IPS-20b (cell line): ENCODE measurements around the gene RAB13.
"Not testable (repeated sequence)": the region's sequence is repeated elsewhere in the genome, so short reads cannot be mapped to it uniquely, and the experiment has no call there.

Source experiments
- H3K27ac ChIP-seq: one replicate; pipeline ENCODE4 v1.5.1; 2013; ENCODE audit warnings: low read length
- H3K27me3 ChIP-seq: 2 replicates; pipeline ENCODE4 v1.6.1; 2013; ENCODE audit warnings: mild to moderate bottlenecking, low read length, inconsistent platforms; ENCODE audit not compliant: insufficient read depth
- H3K36me3 ChIP-seq: 2 replicates; pipeline ENCODE4 v1.6.1; 2013; ENCODE audit warnings: low read depth, mild to moderate bottlenecking, inconsistent platforms, low read length, moderate library complexity; ENCODE audit not compliant: insufficient read depth
- H3K4me1 ChIP-seq: 2 replicates; pipeline ENCODE4 v1.6.1; 2013; ENCODE audit warnings: mild to moderate bottlenecking, control low read depth, inconsistent platforms, low read length, moderate library complexity; ENCODE audit not compliant: insufficient read depth
- H3K4me3 ChIP-seq: 2 replicates; pipeline ENCODE4 v1.5.1; 2013; ENCODE audit warnings: mild to moderate bottlenecking, low read length, inconsistent platforms
- H3K9ac ChIP-seq: 2 replicates; pipeline ENCODE4 v1.6.1; 2013; ENCODE audit warnings: low read depth, mild to moderate bottlenecking, inconsistent platforms, low read length, moderate library complexity
- H3K9me3 ChIP-seq: 2 replicates; pipeline ENCODE4 v1.6.1; 2013; ENCODE audit warnings: mild to moderate bottlenecking, low read depth, low read length, inconsistent platforms; ENCODE audit not compliant: insufficient read depth

Gene RAB13

GRCh38 chr1:153991806-153992205, 5.7 kb upstream of the RAB13 start:
- Histone ChIP-seq H3K27me3 (no peaks in the 10 kb centered on the region), H3K4me1 (peaks cover 4% of the 10 kb centered on the region; the same call in 1 of the 2 replicates), H3K9ac (peak overlapping the region; percentile 98), H3K4me3 (peak overlapping the region; percentile 82), H3K27ac (no peak overlapping the region), H3K36me3 (peaks cover 48% of the 10 kb centered on the region), H3K9me3 (no peaks in the 10 kb centered on the region)

DNA sequence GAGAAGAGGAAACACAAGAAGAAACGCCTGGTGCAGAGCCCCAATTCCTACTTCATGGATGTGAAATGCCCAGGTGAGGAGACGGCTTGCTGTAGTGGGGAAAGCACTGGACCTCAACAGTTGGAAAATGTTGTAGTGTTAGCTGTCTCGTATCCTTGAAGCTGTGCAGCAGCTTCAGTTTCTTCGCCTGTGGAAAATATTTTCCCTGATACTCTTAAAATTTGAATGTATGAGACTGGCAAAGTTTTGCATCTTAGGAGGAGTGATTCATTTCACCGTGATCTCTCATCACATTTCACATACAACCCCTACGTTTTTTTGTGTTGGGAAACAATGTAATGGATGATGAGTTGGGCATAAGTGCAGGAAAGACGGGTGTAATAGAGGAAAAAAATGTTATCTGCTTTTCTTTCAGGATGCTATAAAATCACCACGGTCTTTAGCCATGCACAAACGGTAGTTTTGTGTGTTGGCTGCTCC, 5.1 kb upstream of the RAB13 start:
- peak overlapping the region; percentile 92 for H3K27ac ChIP-seq
- H3K27me3 ChIP-seq = no peaks in the 10 kb centered on the region
- H3K36me3 ChIP-seq = peaks cover 48% of the 10 kb centered on the region

GRCh38 chr1:153990468-153991150, 4.5 kb upstream of the RAB13 start, which contains the start of gene RPS27:
Gene RPS27 (plus strand): TSS chr1:153990762. CDS start chr1:153990797, 35 bp downstream.
- H3K4me1 ChIP-seq = peaks cover 4% of the 10 kb centered on the region; the same call in 1 of the 2 replicates
- H3K27ac ChIP-seq = peak within 1 kb of the TSS; percentile 92
- H3K36me3 ChIP-seq = peaks cover 46% of the 10 kb centered on the region
- H3K9me3 ChIP-seq = no peaks in the 10 kb centered on the region
- H3K9ac ChIP-seq = peak within 1 kb of the TSS; percentile 98
- no peaks in the 10 kb centered on the region for H3K27me3 ChIP-seq
- H3K4me3 ChIP-seq = peak within 1 kb of the TSS; percentile 82

More for the DNA sequence above, 5.1 kb upstream of the RAB13 start:
- Histone ChIP-seq H3K4me3 (peak overlapping the region; percentile 82), H3K4me1 (peaks cover 4% of the 10 kb centered on the region; the same call in 1 of the 2 replicates), H3K9me3 (no peaks in the 10 kb centered on the region), H3K9ac (peak overlapping the region; percentile 98)

DNA sequence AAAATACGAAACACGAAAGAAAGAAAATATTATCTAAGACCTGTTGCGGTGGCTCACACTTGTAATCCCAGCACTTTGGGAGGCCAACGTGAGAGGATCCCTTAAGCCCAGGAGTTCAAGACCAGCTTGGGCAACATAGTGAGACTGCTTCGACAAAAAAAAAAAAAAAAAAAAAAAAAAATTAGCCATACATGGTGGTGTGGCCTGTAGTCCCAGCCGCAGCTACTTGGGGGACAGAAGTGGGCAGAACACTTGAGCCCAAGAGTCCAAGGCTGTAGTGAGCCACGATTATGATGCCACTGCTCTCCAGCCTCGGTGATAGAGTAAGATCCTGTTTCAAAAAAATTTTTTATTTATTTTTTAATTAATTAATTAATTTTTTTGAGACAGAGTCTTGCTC, 1.5 kb upstream of the RAB13 start:
- H3K27ac ChIP-seq = no peak overlapping the region
- H3K27me3 ChIP-seq = no peaks in the 10 kb centered on the region
- no peaks in the 10 kb centered on the region for H3K9me3 ChIP-seq
- peaks cover 13% of the 10 kb centered on the region for H3K4me1 ChIP-seq
- no peak overlapping the region for H3K4me3 ChIP-seq
- no peak overlapping the region for H3K9ac ChIP-seq
- H3K36me3 ChIP-seq = peaks cover 37% of the 10 kb centered on the region

DNA sequence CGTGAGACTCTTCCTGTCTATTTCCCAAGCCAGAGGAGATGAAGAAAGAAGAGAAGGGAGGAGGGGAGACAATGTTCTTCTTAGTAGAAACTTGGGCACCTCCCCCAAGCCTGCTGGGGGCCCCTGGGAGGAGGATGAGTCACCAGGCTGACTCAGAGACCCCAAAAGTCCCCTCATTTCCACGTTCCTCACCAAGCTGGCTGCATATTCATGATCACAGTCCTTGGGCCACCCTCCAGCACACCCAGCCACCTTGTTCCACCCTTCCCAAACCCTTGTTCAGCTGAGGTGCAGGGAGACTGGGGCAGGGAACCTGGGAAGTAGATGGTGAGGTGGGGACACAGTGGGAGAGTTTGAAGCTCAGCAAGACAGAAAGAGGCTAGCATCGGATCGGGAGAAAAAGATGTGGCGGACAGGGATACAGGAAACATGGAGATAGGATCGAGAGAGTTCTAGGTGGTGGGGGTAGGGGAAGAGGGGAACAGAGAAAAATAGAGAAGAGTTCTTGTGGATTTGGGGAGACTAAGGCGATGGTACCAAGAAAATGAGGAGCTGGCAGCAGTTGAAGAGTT, 712 bp downstream of the RAB13 start:
- Histone ChIP-seq H3K27me3 (no peaks in the 10 kb centered on the region), H3K27ac (peak overlapping the region; percentile 58), H3K9me3 (no peaks in the 10 kb centered on the region), H3K9ac (peak overlapping the region; percentile 84), H3K4me3 (peak overlapping the region; percentile 79), H3K36me3 (peaks cover 39% of the 10 kb centered on the region), H3K4me1 (peaks cover 9% of the 10 kb centered on the region)

GRCh38 chr1:153984123-153984894, 1.8 kb downstream of the RAB13 start:
- H3K36me3 ChIP-seq = peaks cover 40% of the 10 kb centered on the region
- H3K4me1 ChIP-seq = peaks cover 9% of the 10 kb centered on the region
- no peaks in the 10 kb centered on the region for H3K27me3 ChIP-seq
- H3K9ac ChIP-seq = peak overlapping the region; percentile 84; the same call in 1 of the 2 replicates
- no peak overlapping the region for H3K27ac ChIP-seq
- no peaks in the 10 kb centered on the region for H3K9me3 ChIP-seq
- peak overlapping the region; percentile 79 for H3K4me3 ChIP-seq

DNA sequence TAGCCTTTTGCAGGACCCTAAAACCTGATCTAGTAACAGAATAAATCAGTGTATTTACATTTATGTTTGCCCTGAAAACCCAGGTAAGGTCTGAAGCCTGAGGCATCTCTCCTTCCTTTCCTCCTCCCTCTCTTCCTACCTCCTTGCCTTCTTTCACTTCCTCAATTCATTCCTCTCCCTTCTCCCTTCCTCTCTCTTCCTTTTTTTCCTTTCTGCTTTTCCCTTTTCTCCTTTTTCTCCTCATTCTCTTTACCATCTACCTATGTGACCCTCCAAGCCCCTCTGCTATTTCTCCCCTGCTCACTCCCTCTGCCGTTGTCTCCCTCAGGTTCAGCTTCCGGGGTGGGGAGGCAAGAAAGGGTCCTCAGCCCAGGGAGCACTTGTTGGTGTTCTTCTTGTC, 4.4 kb downstream of the RAB13 start:
- H3K27ac ChIP-seq, H3K9me3 ChIP-seq, H3K4me3 ChIP-seq, H3K4me1 ChIP-seq, H3K9ac ChIP-seq, H3K27me3 ChIP-seq: not testable (repeated sequence)
- peaks cover 48% of the 10 kb centered on the region for H3K36me3 ChIP-seq

DNA sequence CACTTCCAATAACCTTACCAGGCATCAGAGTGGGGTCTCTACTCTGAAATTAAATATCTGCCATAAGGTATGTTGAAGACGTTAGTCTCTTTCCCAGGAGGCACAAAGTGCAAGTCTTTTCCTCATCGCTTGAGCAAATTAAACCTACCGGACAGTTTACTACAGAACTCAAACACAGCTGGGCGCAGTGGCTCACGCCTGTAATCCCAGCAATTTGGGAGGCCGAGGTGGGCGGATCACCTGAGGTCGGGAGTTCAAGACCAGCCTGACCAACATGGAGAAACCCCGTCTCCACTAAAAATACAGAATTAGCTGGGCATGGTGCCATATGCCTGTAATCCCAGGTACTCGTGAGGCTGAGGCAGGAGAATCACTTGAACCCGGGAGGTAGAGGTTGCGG, 7.0 kb downstream of the RAB13 start:
- not testable (repeated sequence) for H3K9me3 ChIP-seq, H3K27ac ChIP-seq, H3K4me1 ChIP-seq, H3K9ac ChIP-seq, H3K27me3 ChIP-seq, H3K4me3 ChIP-seq
- H3K36me3 ChIP-seq = peaks cover 59% of the 10 kb centered on the region

DNA sequence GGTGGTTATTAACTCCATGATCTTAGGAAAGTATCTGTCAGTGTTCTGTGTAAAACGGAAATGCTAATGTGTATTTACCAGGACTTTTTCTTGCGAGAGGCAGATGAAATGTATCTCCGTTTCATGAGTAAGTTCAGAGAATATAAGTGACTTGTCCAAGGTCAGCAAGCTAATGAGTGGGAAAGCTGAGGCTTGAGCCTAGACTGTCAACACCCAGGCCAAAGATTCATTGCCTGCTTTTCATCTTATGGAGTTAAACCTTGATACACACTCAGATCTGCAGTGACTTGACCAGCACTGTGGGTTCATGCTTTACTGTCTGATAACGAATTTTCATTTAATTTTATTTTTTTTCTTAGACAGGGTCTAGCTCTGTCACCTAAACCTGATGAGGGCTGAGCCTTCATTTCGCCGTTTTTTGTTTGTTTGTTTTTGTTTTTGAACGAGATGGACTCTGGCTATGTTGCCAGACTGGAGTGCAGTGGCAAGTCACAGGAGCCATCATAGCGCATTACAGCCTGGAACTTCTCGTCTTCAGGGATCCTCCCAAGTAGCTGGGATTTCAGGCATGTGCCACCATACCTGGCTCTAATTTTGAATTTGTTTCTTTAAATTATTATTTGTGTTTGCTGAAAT, 7.7 kb downstream of the RAB13 start:
- peak overlapping the region; percentile 85 for H3K4me3 ChIP-seq
- no peaks in the 10 kb centered on the region for H3K9me3 ChIP-seq
- H3K27me3 ChIP-seq = no peaks in the 10 kb centered on the region
- H3K27ac ChIP-seq = no peak overlapping the region
- H3K9ac ChIP-seq = peak overlapping the region; percentile 90; the same call in 1 of the 2 replicates
- no peaks in the 10 kb centered on the region; the same call in 1 of the 2 replicates for H3K4me1 ChIP-seq
- H3K36me3 ChIP-seq = peaks cover 59% of the 10 kb centered on the region

- H3K4me1 ChIP-seq = no peaks in the 10 kb centered on the region; the same call in 1 of the 2 replicates
- no peaks in the 10 kb centered on the region for H3K9me3 ChIP-seq
- H3K9ac ChIP-seq = peak within 1 kb of the TSS; percentile 90
- H3K36me3 ChIP-seq = peaks cover 60% of the 10 kb centered on the region
- peak within 1 kb of the TSS; percentile 85 for H3K4me3 ChIP-seq
- H3K27me3 ChIP-seq = no peaks in the 10 kb centered on the region
- peak within 1 kb of the TSS; percentile 11 for H3K27ac ChIP-seq
Observed at GRCh38 chr1:153977250-153978240, 8.6 kb downstream of the RAB13 start, which contains the start of gene JTB. Gene JTB (minus strand): TSS chr1:153977674. CDS start chr1:153977252, 422 bp downstream.
